Liver (tissue), 9 donors: ENCODE results near the gene GPANK1. TPM values are rescaled to one million over a fixed set of nuclear protein-coding genes. Genes with fewer than 3 reads are reported as not detected.
A peak's percentile ranks its signal among the peaks of the same experiment; 100 is the strongest.

ENCODE experiments used
- DNase-seq: peaks from one replicate; pipeline ENCODE4 v3.0.0-alpha.2; 2017; ENCODE audit warnings: low spot score
- H3K27ac ChIP-seq, 2 donors: one replicate each; pipeline ENCODE4 v1.7.0; 2013; ENCODE audit warnings: inconsistent platforms in 2 of 2, low read length in 2 of 2, control low read depth in 1 of 2, low read depth in 1 of 2, mild to moderate bottlenecking in 1 of 2
- H3K27me3 ChIP-seq, 4 donors: one replicate each; pipeline versions ENCODE4 v1.6.1 to v1.7.0; 2013; ENCODE audit warnings: low read length in 3 of 4, inconsistent platforms in 1 of 4, mild to moderate bottlenecking in 1 of 4, moderate library complexity in 1 of 4; ENCODE audit not compliant: control insufficient read depth in 4 of 4, insufficient read depth in 4 of 4
- H3K36me3 ChIP-seq, 4 donors: one replicate each; pipeline versions ENCODE4 v1.6.1 to v1.7.0; 2013; ENCODE audit warnings: low read length in 3 of 4, mild to moderate bottlenecking in 3 of 4, low read depth in 1 of 4, moderate library complexity in 1 of 4; ENCODE audit not compliant: control insufficient read depth in 4 of 4, insufficient read depth in 3 of 4
- H3K4me1 ChIP-seq, 4 donors: one replicate each; pipeline versions ENCODE4 v1.6.1 to v1.7.0; 2013; ENCODE audit warnings: low read length in 3 of 4, mild to moderate bottlenecking in 3 of 4, moderate library complexity in 1 of 4; ENCODE audit not compliant: control insufficient read depth in 4 of 4, insufficient read depth in 4 of 4
- H3K4me3 ChIP-seq, 3 donors: one replicate each; pipeline versions ENCODE4 v1.6.1 to v1.7.0; 2013; ENCODE audit warnings: low read length in 3 of 3, control low read depth in 1 of 3, low read depth in 1 of 3, mild to moderate bottlenecking in 1 of 3
- H3K9ac ChIP-seq, 2 donors: one replicate each; pipeline ENCODE4 v1.7.0; 2013; ENCODE audit warnings: low read length in 2 of 2, mild to moderate bottlenecking in 2 of 2, moderate library complexity in 2 of 2, control low read depth in 1 of 2, low read depth in 1 of 2
- H3K9me3 ChIP-seq, 4 donors: one replicate each; pipeline versions ENCODE4 v1.6.1 to v1.7.0; 2013; ENCODE audit warnings: low read length in 3 of 4; ENCODE audit not compliant: control insufficient read depth in 4 of 4
- EGR1 ChIP-seq, 2 donors: IDR thresholded peaks; 2 replicates each; pipeline ENCODE4 v1.6.1; 2016 to 2018; ENCODE audit warnings: antibody characterized with exemption in 2 of 2, low read depth in 2 of 2
- FOXA1 ChIP-seq: IDR thresholded peaks from 2 replicates; pipeline ENCODE4 v1.6.1; 2016; ENCODE audit warnings: antibody characterized with exemption
- FOXA2 ChIP-seq: IDR thresholded peaks from 2 replicates; pipeline ENCODE4 v1.6.1; 2016; ENCODE audit warnings: antibody characterized with exemption
- GABPA ChIP-seq, 2 donors: IDR thresholded peaks in 1 of 2; conservative IDR thresholded peaks in 1 of 2; 2 replicates each; pipeline ENCODE4 v1.6.1; 2016; ENCODE audit warnings: antibody characterized with exemption in 2 of 2, mild to moderate bottlenecking in 1 of 2, moderate library complexity in 1 of 2
- HNF4A ChIP-seq, 2 donors: conservative IDR thresholded peaks; 2 replicates each; pipeline ENCODE4 v1.6.1; 2016; ENCODE audit warnings: antibody characterized with exemption in 2 of 2, mild to moderate bottlenecking in 2 of 2
- HNF4G ChIP-seq: IDR thresholded peaks from 2 replicates; pipeline ENCODE4 v1.6.1; 2016; ENCODE audit warnings: antibody characterized with exemption
- JUND ChIP-seq, 2 donors: IDR thresholded peaks; 2 replicates each; pipeline ENCODE4 v1.6.1; 2016; ENCODE audit warnings: antibody characterized with exemption in 2 of 2
- NR2F2 ChIP-seq: IDR thresholded peaks from 2 replicates; pipeline ENCODE4 v1.6.1; 2016; ENCODE audit warnings: antibody characterized with exemption
- RAD21 ChIP-seq, 2 donors: IDR thresholded peaks; 2 replicates each; pipeline ENCODE4 v1.6.1; 2016; ENCODE audit warnings: antibody characterized with exemption in 2 of 2, mild to moderate bottlenecking in 2 of 2
- RXRA ChIP-seq, 2 donors: IDR thresholded peaks; 2 replicates each; pipeline ENCODE4 v1.6.1; 2017 to 2018; ENCODE audit warnings: antibody characterized with exemption in 2 of 2, mild to moderate bottlenecking in 1 of 2
- SP1 ChIP-seq: IDR thresholded peaks from 2 replicates; pipeline ENCODE4 v1.6.1; 2018; ENCODE audit warnings: antibody characterized with exemption, mild to moderate bottlenecking
- TAF1 ChIP-seq: conservative IDR thresholded peaks from 2 replicates; pipeline ENCODE4 v1.6.1; 2016; ENCODE audit warnings: antibody characterized with exemption, mild to moderate bottlenecking
- YY1 ChIP-seq: IDR thresholded peaks from 2 replicates; pipeline ENCODE4 v1.6.1; 2016; ENCODE audit warnings: antibody characterized with exemption, mild to moderate bottlenecking
- WGBS: extraction: QIAGEN DNeasy Blood & Tissue Kit; methylation state at CpG from one replicate; pipeline ENCODE4 v1.1.7; 2013; 5-methylcytosine and 5-hydroxymethylcytosine counted together
- polyA plus RNA-seq, 2 donors: library from polyadenylated mRNA; stranded (reverse) in 1 of 2; unstranded in 1 of 2; fragments of 200-250 nt in 1 of 2; fragments of >200 nt in 1 of 2; fragmentation: Nextera tagmentation in 1 of 2; extraction: Ambion mirVana in 1 of 2; gene quantifications; one replicate each; pipeline versions ENCODE4 v1.2.1 to v1.2.3, GENCODE V29; 2013 to 2015
- total RNA-seq, 2 donors: library from RNA; depleted of rRNA; stranded (reverse); fragments of >200 nt; gene quantifications; one replicate each; pipeline ENCODE4 v1.2.3, GENCODE V29; 2014
- TF ChIP-seq, protein P1 (sequence below): fragments of 150-350 bp; IDR thresholded peaks from 2 replicates; pipeline ENCODE4 v1.5.1; 2017; ENCODE audit warnings: improper control_type of control experiment, low read depth, low read length; ENCODE audit not compliant: missing input control
- TF ChIP-seq, protein P2 (sequence below): IDR thresholded peaks from 2 replicates; pipeline ENCODE4 v1.6.1; 2016; ENCODE audit warnings: antibody characterized with exemption, mild to moderate bottlenecking
- TF ChIP-seq, protein P3 (sequence below): IDR thresholded peaks from 2 replicates; pipeline ENCODE4 v1.6.1; 2016; ENCODE audit warnings: antibody characterized with exemption
- TF ChIP-seq, protein P4 (sequence below): IDR thresholded peaks from 2 replicates; pipeline ENCODE4 v1.6.1; 2016; ENCODE audit warnings: antibody characterized with exemption
- TF ChIP-seq, protein P5 (sequence below): IDR thresholded peaks from 2 replicates; pipeline ENCODE4 v1.6.1; 2016; ENCODE audit warnings: antibody characterized with exemption
- donor health status: healthy.
- donor health status: healthy.
- donor health status: healthy.
- donor health status: healthy.
- donor health status: healthy.

GPANK1 gene
- total and polyA plus RNA-seq, 4 donors, result 7.6 to 13.9 (median 11.2) TPM

DNA sequence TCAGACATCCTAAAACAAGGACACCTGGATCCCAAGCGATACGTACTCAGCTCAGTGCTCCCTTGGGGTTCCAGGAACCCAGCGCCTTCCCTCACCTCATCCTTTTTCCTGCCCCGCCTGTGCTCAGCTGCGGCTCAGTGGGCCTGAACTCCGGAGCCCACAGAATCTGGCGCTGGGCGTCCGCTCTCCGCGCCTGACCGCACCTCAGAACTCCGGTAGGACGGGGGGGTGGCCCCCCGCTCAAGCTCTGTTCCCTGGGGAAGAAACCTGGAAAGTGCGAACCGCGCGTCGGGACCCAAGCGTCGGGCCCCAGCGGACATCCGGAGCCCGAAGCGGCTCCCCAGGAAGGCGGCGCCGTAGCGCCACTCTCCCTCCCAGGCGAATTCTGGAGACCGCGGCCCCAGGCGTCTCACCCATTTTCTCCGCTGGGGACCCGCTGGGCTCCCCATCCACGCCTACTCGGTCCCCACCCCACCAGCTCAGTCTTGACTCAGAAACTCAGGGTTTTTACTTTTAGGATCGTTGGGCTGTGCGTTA is 16.4 kb upstream of the GPANK1 start:
- no peaks in the 10 kb centered on the region for H3K9me3 ChIP-seq
- no peaks in the 10 kb centered on the region for H3K27me3 ChIP-seq
- H3K4me3 ChIP-seq, result peak overlapping the region in 2 of 3 donors; percentile 42 to 59
- TF ChIP-seq TAF1, result no peak
- TF ChIP-seq, protein P1, sequence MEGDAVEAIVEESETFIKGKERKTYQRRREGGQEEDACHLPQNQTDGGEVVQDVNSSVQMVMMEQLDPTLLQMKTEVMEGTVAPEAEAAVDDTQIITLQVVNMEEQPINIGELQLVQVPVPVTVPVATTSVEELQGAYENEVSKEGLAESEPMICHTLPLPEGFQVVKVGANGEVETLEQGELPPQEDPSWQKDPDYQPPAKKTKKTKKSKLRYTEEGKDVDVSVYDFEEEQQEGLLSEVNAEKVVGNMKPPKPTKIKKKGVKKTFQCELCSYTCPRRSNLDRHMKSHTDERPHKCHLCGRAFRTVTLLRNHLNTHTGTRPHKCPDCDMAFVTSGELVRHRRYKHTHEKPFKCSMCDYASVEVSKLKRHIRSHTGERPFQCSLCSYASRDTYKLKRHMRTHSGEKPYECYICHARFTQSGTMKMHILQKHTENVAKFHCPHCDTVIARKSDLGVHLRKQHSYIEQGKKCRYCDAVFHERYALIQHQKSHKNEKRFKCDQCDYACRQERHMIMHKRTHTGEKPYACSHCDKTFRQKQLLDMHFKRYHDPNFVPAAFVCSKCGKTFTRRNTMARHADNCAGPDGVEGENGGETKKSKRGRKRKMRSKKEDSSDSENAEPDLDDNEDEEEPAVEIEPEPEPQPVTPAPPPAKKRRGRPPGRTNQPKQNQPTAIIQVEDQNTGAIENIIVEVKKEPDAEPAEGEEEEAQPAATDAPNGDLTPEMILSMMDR, result peak; percentile 9
- H3K4me1 ChIP-seq, result peaks cover 1 to 22% (median 14%) of the 10 kb centered on the region in 4 donors
- peak overlapping the region; percentile 20 to 49 for H3K9ac ChIP-seq
- DNase-seq, result no peak
- 9% methylated on average over 40 of the region's 40 CpGs for WGBS
- peaks cover 0 to 5% (median 3%) of the 10 kb centered on the region in 4 donors for H3K36me3 ChIP-seq
- H3K27ac ChIP-seq, result peak overlapping the region; percentile 16 to 51

DNA sequence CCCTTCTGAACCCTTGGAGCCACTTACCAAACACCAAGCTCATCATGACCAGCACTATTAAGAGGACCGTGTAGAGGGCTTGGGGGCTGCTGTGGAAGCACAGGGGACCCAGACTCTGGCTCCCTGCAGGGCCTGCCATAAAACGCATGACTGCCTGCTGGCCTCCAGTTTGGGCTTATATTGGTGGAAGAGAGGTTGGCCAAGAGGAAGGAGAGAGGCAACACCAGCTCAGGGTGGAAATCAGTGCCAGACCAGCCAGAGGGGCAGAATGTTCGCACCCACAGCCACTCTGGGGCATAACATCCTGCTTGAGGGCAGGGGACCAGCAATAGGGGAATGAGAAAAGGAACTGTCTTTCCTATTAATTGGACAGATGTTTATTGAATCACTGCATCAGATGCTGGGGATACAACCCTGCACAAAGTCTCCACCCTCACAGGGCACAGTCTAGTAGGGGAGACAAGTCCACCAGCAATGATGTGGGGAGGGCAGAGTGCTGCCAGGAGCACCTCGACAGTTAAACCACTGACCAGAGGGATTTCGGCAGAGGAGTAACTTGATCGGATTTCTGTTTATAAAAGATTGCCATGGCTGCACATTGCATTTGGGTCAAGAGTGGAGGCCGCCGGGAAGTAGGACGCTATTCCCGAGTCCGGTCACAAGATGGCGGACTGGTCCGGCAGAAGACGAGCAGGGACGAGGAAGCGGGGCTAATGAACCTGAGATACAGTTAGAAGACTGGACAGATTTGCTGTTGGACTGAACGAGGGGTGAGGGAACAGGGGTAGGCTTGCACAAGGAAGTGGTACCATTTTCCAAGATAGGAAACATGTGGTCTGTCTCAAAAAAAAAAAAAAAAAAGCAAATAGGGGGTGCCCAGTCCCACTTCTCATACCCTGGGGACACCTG is 15.7 kb upstream of the GPANK1 start, which contains the start of gene LY6G5C:
TSS of gene LY6G5C (minus strand) at position 842 of the 909 bp plus-strand sequence. CDS start at position 148, 694 bp downstream.
- 15% methylated on average over 17 of the region's 17 CpGs for WGBS
- Histone ChIP-seq H3K4me3 (peak within 1 kb of the TSS in 2 of 3 donors; percentile 42 to 59), H3K9me3 (no peaks in the 10 kb centered on the region), H3K9ac (peak within 1 kb of the TSS; percentile 20 to 49), H3K36me3 (peaks cover 0 to 2% (median 0%) of the 10 kb centered on the region in 4 donors), H3K27me3 (no peaks in the 10 kb centered on the region), H3K27ac (peak within 1 kb of the TSS; percentile 16 to 51), H3K4me1 (peaks cover 1 to 22% (median 14%) of the 10 kb centered on the region in 4 donors)
- DNase-seq, result peak; percentile 76
- no peak for TF ChIP-seq FOXA2
- TF ChIP-seq EGR1 (IDR thresholded peaks at IDR 0.05; ENCODE audit: low read depth in 2 of 2), result no peak
- no peak for TF ChIP-seq HNF4G
- TF ChIP-seq JUND (IDR thresholded peaks at IDR 0.05), result no peak
- TF ChIP-seq, protein P2, sequence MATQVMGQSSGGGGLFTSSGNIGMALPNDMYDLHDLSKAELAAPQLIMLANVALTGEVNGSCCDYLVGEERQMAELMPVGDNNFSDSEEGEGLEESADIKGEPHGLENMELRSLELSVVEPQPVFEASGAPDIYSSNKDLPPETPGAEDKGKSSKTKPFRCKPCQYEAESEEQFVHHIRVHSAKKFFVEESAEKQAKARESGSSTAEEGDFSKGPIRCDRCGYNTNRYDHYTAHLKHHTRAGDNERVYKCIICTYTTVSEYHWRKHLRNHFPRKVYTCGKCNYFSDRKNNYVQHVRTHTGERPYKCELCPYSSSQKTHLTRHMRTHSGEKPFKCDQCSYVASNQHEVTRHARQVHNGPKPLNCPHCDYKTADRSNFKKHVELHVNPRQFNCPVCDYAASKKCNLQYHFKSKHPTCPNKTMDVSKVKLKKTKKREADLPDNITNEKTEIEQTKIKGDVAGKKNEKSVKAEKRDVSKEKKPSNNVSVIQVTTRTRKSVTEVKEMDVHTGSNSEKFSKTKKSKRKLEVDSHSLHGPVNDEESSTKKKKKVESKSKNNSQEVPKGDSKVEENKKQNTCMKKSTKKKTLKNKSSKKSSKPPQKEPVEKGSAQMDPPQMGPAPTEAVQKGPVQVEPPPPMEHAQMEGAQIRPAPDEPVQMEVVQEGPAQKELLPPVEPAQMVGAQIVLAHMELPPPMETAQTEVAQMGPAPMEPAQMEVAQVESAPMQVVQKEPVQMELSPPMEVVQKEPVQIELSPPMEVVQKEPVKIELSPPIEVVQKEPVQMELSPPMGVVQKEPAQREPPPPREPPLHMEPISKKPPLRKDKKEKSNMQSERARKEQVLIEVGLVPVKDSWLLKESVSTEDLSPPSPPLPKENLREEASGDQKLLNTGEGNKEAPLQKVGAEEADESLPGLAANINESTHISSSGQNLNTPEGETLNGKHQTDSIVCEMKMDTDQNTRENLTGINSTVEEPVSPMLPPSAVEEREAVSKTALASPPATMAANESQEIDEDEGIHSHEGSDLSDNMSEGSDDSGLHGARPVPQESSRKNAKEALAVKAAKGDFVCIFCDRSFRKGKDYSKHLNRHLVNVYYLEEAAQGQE, result no peak
- peak; percentile 95 to 96 for TF ChIP-seq RAD21 (IDR thresholded peaks at IDR 0.05)
- TF ChIP-seq SP1, result peak; percentile 44
- TF ChIP-seq, protein P3, sequence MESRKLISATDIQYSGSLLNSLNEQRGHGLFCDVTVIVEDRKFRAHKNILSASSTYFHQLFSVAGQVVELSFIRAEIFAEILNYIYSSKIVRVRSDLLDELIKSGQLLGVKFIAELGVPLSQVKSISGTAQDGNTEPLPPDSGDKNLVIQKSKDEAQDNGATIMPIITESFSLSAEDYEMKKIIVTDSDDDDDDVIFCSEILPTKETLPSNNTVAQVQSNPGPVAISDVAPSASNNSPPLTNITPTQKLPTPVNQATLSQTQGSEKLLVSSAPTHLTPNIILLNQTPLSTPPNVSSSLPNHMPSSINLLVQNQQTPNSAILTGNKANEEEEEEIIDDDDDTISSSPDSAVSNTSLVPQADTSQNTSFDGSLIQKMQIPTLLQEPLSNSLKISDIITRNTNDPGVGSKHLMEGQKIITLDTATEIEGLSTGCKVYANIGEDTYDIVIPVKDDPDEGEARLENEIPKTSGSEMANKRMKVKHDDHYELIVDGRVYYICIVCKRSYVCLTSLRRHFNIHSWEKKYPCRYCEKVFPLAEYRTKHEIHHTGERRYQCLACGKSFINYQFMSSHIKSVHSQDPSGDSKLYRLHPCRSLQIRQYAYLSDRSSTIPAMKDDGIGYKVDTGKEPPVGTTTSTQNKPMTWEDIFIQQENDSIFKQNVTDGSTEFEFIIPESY, result no peak
- TF ChIP-seq RXRA (IDR thresholded peaks at IDR 0.05), result peak; percentile 69 to 89
- TF ChIP-seq, protein P1, result peak; percentile 78
- TF ChIP-seq, protein P4, sequence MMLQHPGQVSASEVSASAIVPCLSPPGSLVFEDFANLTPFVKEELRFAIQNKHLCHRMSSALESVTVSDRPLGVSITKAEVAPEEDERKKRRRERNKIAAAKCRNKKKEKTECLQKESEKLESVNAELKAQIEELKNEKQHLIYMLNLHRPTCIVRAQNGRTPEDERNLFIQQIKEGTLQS, result no peak
- no peak for TF ChIP-seq GABPA (IDR thresholded peaks at IDR 0.05 in 1 of 2, conservative IDR thresholded peaks at IDR 0.05 in 1 of 2)
- no peak for TF ChIP-seq TAF1
- TF ChIP-seq HNF4A (conservative IDR thresholded peaks at IDR 0.05), result peak in 1 of 2 donors; percentile 54
- no peak for TF ChIP-seq FOXA1
- peak; percentile 95 for TF ChIP-seq YY1
- TF ChIP-seq, protein P5, sequence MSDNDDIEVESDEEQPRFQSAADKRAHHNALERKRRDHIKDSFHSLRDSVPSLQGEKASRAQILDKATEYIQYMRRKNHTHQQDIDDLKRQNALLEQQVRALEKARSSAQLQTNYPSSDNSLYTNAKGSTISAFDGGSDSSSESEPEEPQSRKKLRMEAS, result no peak
- TF ChIP-seq NR2F2, result no peak
